K562 (cell line): ENCODE results near the gene TNF. TPM values are rescaled to one million over a fixed set of nuclear protein-coding genes. Genes with fewer than 3 reads are reported as not detected.
A peak's percentile ranks its signal among the peaks of the same experiment; 100 is the strongest.

Experiments
- ATF7 ChIP-seq: fragments of 450-650 bp; IDR thresholded peaks from 2 replicates; pipeline ENCODE4 v1.7.1; 2014; ENCODE audit warnings: mild to moderate bottlenecking, moderate library complexity
- BACH1 ChIP-seq: fragments of 200-800 bp; sonication (Bioruptor generic); IDR thresholded peaks from 2 replicates; pipeline ENCODE4 v1.6.1; 2016; ENCODE audit warnings: missing genetic modification characterization, missing compliant biosample characterization
- EZH2 ChIP-seq: IDR thresholded peaks from 2 replicates; pipeline ENCODE4 v1.6.1; 2012; ENCODE audit warnings: low read depth, mild to moderate bottlenecking, inconsistent platforms, low read length, borderline replicate concordance
- MAZ ChIP-seq, 2 experiments: fragments of 450-650 bp in 1 of 2; sonication (generic) in 1 of 2; formaldehyde crosslinking; IDR thresholded peaks in 1 of 2; conservative IDR thresholded peaks in 1 of 2; 2 replicates each; pipeline versions ENCODE4 v1.4.0 to v1.5.0; 2020; ENCODE audit warnings: mild to moderate bottlenecking in 1 of 2, missing genetic modification reagents in 1 of 2
- SOX6 ChIP-seq: fragments of 450-650 bp; IDR thresholded peaks from 2 replicates; pipeline ENCODE4 v1.6.1; 2014; ENCODE audit warnings: mild to moderate bottlenecking
- YY1 ChIP-seq, 3 experiments: IDR thresholded peaks; 2 replicates each; pipeline ENCODE4 v1.6.1; 2011; ENCODE audit warnings: low read length in 2 of 3, mild to moderate bottlenecking in 2 of 3, moderate library complexity in 2 of 3, borderline replicate concordance in 1 of 3, control low read depth in 1 of 3, low read depth in 1 of 3; ENCODE audit not compliant: insufficient read depth in 3 of 3, insufficient replicate concordance in 2 of 3, control insufficient read depth in 1 of 3, insufficient read length in 1 of 3; ENCODE audit errors: extremely low read depth in 1 of 3
- ZNF143 ChIP-seq: sonication (generic); formaldehyde crosslinking; IDR thresholded peaks from 2 replicates; pipeline ENCODE4 v1.9.0; 2022; ENCODE audit warnings: mild to moderate bottlenecking, missing genetic modification reagents
- polyA plus RNA-seq, 8 experiments: library from polyadenylated mRNA; depleted of rRNA in 4 of 8; stranded (reverse) in 5 of 8; unstranded in 3 of 8; fragments of >200 nt; fragmentation: Nextera tagmentation in 2 of 8; fragmentation: Illumina TruSeq in 1 of 8; extraction: Ambion mirVana in 2 of 8; extraction: Trizol in 1 of 8; gene quantifications; 2 replicates each; pipeline versions ENCODE4 v1.2.1 to v1.2.3, GENCODE V29; 2011 to 2014; ENCODE audit warnings: inconsistent platforms in 1 of 8, missing spikeins in 1 of 8
- total RNA-seq, 7 experiments: library from RNA; depleted of rRNA in 6 of 7; stranded (reverse); fragments of >200 nt in 6 of 7; fragmentation: Illumina TruSeq in 2 of 7; extraction: Trizol in 2 of 7; gene quantifications; 2 replicates each; pipeline versions ENCODE4 v1.2.1 to v1.2.3, GENCODE V29; 2011 to 2021; ENCODE audit warnings: low replicate concordance in 1 of 7
- TF ChIP-seq, protein P1 (sequence below): fragments of 450-650 bp; conservative IDR thresholded peaks from 2 replicates; pipeline ENCODE4 v1.6.1; 2016; ENCODE audit warnings: missing genetic modification characterization, low read depth, mild to moderate bottlenecking, control low read depth, missing compliant biosample characterization
- TF ChIP-seq, protein P2 (sequence below): fragments of 450-650 bp; formaldehyde crosslinking; IDR thresholded peaks from 2 replicates; pipeline ENCODE4 v1.4.0; 2022; ENCODE audit warnings: mild to moderate bottlenecking, moderate library complexity

Gene TNF
- total and polyA plus RNA-seq, 9 of the 15 experiments (the other 6 are each of a cell fraction or from before 2014, with no cell fraction given): 0.08 to 0.40 TPM; not detected in 7

- TF ChIP-seq ZNF143 (CRISPR knock-in tag): peak; percentile 59
- TF ChIP-seq MAZ (CRISPR knock-in tag; conservative IDR thresholded peaks at IDR 0.05 in 1 of 2, IDR thresholded peaks at IDR 0.05 in 1 of 2): no peak
- no peak for TF ChIP-seq EZH2
- 0 out of 2 replicates have a peak, but pooled peaks have one; percentile 29 for TF ChIP-seq BACH1 (tag)
- TF ChIP-seq ATF7: 0 out of 2 replicates have a peak, but pooled peaks have one; percentile 44
- TF ChIP-seq, protein P1, sequence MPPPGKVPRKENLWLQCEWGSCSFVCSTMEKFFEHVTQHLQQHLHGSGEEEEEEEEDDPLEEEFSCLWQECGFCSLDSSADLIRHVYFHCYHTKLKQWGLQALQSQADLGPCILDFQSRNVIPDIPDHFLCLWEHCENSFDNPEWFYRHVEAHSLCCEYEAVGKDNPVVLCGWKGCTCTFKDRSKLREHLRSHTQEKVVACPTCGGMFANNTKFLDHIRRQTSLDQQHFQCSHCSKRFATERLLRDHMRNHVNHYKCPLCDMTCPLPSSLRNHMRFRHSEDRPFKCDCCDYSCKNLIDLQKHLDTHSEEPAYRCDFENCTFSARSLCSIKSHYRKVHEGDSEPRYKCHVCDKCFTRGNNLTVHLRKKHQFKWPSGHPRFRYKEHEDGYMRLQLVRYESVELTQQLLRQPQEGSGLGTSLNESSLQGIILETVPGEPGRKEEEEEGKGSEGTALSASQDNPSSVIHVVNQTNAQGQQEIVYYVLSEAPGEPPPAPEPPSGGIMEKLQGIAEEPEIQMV (tag): 0 out of 2 replicates have a peak, but pooled peaks have one; percentile 18
- peak; percentile 38; the same call in 1 of the 2 replicates for TF ChIP-seq SOX6
- TF ChIP-seq, protein P2, sequence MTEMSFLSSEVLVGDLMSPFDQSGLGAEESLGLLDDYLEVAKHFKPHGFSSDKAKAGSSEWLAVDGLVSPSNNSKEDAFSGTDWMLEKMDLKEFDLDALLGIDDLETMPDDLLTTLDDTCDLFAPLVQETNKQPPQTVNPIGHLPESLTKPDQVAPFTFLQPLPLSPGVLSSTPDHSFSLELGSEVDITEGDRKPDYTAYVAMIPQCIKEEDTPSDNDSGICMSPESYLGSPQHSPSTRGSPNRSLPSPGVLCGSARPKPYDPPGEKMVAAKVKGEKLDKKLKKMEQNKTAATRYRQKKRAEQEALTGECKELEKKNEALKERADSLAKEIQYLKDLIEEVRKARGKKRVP (CRISPR knock-in tag): no peak
- TF ChIP-seq YY1 (IDR thresholded peaks at IDR 0.05; ENCODE audit: borderline replicate concordance in 1 of 3, control insufficient read depth in 1 of 3, extremely low read depth in 1 of 3, insufficient read depth in 3 of 3, insufficient read length in 1 of 3, insufficient replicate concordance in 2 of 3, low read depth in 1 of 3, low read length in 2 of 3): peak in 1 of 3 experiments; percentile 61
Measured at GRCh38 chr6:31525932-31526591, 49.3 kb upstream of the TNF start (continued).
